Measurements from ENCODE around the gene TTC39A. TPM values are rescaled to one million over a fixed set of nuclear protein-coding genes. Genes with fewer than 3 reads are reported as not detected.

The TTC39A gene
- total and polyA plus RNA-seq, 2 of the 13 experiments (the other 11 are each of a cell fraction or from before 2014, with no cell fraction given): 0.33 to 1.5 TPM

GRCh38 chr1:51329443-51330325 is 678 bp downstream of the TTC39A start (continued):
- TF ChIP-seq TFAP4 (IDR thresholded peaks at IDR 0.05; ENCODE audit: borderline replicate concordance, low read depth): peak; percentile 21; the same call in 1 of the 2 replicates
- TF ChIP-seq GTF2F1 (IDR thresholded peaks at IDR 0.05; ENCODE audit: low read length): no peak
- no peak for TF ChIP-seq HNF4G (IDR thresholded peaks at IDR 0.05; ENCODE audit: borderline replicate concordance, low read depth, low read length)
- TF ChIP-seq HNF4G (CRISPR knock-in tag; IDR thresholded peaks at IDR 0.05; ENCODE audit: borderline replicate concordance, low read depth): no peak
- 0 out of 2 replicates have a peak, but pooled peaks have one; percentile 2 for TF ChIP-seq ZFX (CRISPR knock-in tag; IDR thresholded peaks at IDR 0.05; ENCODE audit: low read depth)
- no peak for TF ChIP-seq ZBTB49 (CRISPR knock-in tag; IDR thresholded peaks at IDR 0.05; ENCODE audit: borderline replicate concordance)
- TF ChIP-seq EEA1 (CRISPR knock-in tag; IDR thresholded peaks at IDR 0.05; ENCODE audit: borderline replicate concordance): no peak
- no peak for TF ChIP-seq MLLT10 (CRISPR knock-in tag; IDR thresholded peaks at IDR 0.05)
- no peak for TF ChIP-seq MAFK (conservative IDR thresholded peaks at IDR 0.05 in 1 of 2, IDR thresholded peaks at IDR 0.05 in 1 of 2; ENCODE audit: low read length in 2 of 2)
- TF ChIP-seq SRY (CRISPR knock-in tag; IDR thresholded peaks at IDR 0.05): no peak
- TF ChIP-seq ZNF225 (CRISPR knock-in tag; IDR thresholded peaks at IDR 0.05): no peak
